Epithelial cell of proximal tubule (primary cell): Measurements from ENCODE around the gene TTBK2. TPM values are rescaled to one million over a fixed set of nuclear protein-coding genes. Genes with fewer than 3 reads are reported as not detected.

Experiments used
- DNase-seq: peaks from one replicate; pipeline ENCODE4 v3.0.0-alpha.2; 2011; ENCODE audit warnings: low read depth
- H3K4me3 ChIP-seq: 2 replicates; pipeline ENCODE4 v1.5.1; 2011; ENCODE audit warnings: low read depth, mild to moderate bottlenecking, low read length
- total RNA-seq: library from RNA; depleted of rRNA; stranded (reverse); fragments of >200 nt; gene quantifications from 2 replicates; pipeline ENCODE4 v1.2.3, GENCODE V29; 2015
- TF ChIP-seq, protein P1 (sequence below): conservative IDR thresholded peaks from 2 replicates; pipeline ENCODE4 v1.5.1; 2012; ENCODE audit warnings: low read depth, mild to moderate bottlenecking, low read length

TTBK2 gene
- total RNA-seq, 1 donor from 2014 or later, result 5.8 TPM

DNA sequence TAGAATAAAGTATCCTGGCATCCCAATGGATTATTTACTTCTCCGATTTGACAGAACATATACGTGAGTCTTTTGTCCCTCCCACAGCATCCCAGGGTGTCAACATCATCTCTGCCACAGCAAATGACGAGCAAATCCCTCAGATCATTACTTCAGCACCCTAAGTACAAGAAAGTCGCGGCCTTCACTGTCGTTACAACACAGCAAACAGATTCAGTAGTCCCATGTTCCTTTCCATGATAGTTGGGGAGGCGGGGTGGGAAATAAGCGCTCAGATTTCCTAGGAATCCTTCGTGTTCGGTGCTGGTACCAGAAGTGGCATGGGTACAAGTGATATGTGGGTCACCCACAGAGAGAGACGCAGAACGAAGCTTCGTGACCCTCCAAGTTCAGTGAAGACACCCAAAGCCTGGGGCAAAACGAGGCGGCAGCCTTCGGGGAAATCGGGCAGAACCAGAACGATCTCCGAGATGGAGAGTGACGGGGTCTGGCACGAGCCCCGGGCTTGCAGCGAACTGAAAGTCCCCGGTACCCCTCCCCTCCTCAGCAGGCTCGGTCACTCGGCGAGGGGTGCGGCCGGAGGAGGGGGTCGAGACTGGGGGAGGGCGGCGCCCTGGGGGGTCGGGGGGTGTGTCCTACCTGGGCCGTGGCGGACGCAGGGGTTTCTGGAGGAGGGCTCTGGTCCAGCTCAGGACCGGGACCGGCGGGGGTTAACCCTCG lies 619 bp downstream of the TTBK2 start:
- TF ChIP-seq, protein P1, sequence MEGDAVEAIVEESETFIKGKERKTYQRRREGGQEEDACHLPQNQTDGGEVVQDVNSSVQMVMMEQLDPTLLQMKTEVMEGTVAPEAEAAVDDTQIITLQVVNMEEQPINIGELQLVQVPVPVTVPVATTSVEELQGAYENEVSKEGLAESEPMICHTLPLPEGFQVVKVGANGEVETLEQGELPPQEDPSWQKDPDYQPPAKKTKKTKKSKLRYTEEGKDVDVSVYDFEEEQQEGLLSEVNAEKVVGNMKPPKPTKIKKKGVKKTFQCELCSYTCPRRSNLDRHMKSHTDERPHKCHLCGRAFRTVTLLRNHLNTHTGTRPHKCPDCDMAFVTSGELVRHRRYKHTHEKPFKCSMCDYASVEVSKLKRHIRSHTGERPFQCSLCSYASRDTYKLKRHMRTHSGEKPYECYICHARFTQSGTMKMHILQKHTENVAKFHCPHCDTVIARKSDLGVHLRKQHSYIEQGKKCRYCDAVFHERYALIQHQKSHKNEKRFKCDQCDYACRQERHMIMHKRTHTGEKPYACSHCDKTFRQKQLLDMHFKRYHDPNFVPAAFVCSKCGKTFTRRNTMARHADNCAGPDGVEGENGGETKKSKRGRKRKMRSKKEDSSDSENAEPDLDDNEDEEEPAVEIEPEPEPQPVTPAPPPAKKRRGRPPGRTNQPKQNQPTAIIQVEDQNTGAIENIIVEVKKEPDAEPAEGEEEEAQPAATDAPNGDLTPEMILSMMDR, result no peak
- DNase-seq, result no peak
- H3K4me3 ChIP-seq, result peak overlapping the region; percentile 90

GRCh38 chr15:42919308-42919707 lies 1.3 kb downstream of the TTBK2 start:
- H3K4me3 ChIP-seq, result peak overlapping the region; percentile 90
- TF ChIP-seq, protein P1, result no peak
- no peak for DNase-seq

GRCh38 chr15:42918047-42918446 lies 2.5 kb downstream of the TTBK2 start:
- no peak for DNase-seq
- TF ChIP-seq, protein P1, result no peak
- H3K4me3 ChIP-seq, result no peak overlapping the region

- no peak overlapping the region for H3K4me3 ChIP-seq
- TF ChIP-seq, protein P1, result no peak
- no peak for DNase-seq
Observed at GRCh38 chr15:42915654-42916315, 4.8 kb downstream of the TTBK2 start.

GRCh38 chr15:42914728-42915497 lies 5.7 kb downstream of the TTBK2 start:
- DNase-seq, result no peak
- TF ChIP-seq, protein P1, result no peak
- H3K4me3 ChIP-seq, result peak overlapping the region; percentile 46

DNA sequence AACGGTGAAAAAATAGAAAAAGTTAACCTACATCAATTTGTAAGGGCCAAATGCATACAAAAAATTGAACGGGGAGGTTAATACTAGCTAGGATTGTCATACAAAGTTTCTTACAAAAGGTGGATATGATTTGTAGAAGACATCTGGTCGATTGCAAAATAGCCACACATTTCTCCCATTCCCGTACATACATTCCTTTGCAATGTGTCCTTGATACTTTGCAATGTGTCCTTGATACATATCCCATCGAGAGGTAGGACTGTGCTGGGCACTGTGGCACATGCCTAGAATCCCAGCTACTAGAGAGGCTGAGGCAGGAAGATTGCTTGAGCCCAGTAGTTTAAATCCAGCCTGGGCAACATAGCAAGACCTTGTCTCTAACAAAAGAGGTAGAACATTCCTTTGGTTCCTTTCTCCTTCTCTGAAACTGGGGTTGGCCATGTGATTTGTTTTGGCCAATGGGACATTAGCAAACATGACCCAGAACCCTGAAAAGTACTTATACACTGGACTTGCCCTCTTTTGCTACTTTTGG lies 9.5 kb downstream of the TTBK2 start:
- no peak overlapping the region for H3K4me3 ChIP-seq
- TF ChIP-seq, protein P1, result no peak
- DNase-seq, result no peak
